A673 (cell line): ENCODE results near the gene TEN1.

Experiments
- EZH2 ChIP-seq: fragments of 200-600 bp; sonication (generic); IDR thresholded peaks from 2 replicates; pipeline ENCODE4 v1.6.1; 2017; ENCODE audit warnings: borderline replicate concordance, low read depth, mild to moderate bottlenecking, mixed read lengths, antibody characterized with exemption, low read length; ENCODE audit not compliant: poor library complexity, severe bottlenecking
- TF ChIP-seq, protein P1 (sequence below): fragments of 300-800, 200-600 bp; sonication (generic); conservative IDR thresholded peaks from 2 replicates; pipeline ENCODE4 v1.5.1; 2017; ENCODE audit warnings: low read depth, mild to moderate bottlenecking, antibody characterized with exemption, low read length, moderate library complexity, mixed read lengths

DNA sequence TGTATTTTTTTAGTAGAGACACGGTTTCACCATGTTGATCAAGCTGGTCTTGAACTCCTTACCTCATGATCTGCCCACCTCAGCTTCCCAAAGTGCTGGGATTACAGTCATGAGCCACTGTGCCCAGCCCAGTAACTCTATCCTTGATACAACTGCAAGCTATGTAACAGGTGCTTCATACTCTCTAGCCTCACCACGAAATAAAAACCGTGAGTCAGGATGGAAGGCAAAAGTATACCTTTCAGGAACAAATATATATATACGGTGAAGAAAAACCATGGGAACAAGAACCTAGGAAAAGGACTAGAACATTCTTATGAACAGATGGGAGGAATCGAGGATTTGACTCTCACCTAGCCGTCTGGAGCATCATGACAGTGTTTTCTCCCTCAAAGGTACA is 28.6 kb upstream of the TEN1 start:
- TF ChIP-seq, protein P1, sequence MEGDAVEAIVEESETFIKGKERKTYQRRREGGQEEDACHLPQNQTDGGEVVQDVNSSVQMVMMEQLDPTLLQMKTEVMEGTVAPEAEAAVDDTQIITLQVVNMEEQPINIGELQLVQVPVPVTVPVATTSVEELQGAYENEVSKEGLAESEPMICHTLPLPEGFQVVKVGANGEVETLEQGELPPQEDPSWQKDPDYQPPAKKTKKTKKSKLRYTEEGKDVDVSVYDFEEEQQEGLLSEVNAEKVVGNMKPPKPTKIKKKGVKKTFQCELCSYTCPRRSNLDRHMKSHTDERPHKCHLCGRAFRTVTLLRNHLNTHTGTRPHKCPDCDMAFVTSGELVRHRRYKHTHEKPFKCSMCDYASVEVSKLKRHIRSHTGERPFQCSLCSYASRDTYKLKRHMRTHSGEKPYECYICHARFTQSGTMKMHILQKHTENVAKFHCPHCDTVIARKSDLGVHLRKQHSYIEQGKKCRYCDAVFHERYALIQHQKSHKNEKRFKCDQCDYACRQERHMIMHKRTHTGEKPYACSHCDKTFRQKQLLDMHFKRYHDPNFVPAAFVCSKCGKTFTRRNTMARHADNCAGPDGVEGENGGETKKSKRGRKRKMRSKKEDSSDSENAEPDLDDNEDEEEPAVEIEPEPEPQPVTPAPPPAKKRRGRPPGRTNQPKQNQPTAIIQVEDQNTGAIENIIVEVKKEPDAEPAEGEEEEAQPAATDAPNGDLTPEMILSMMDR, result no peak
- no peak for TF ChIP-seq EZH2
